AG04449 (cell line): ENCODE data around the gene TCL1A.

Source experiments
- CTCF ChIA-PET: fragments of 350-600 bp; formaldehyde crosslinking; extraction: SDS; loops from one replicate; lab custom pipeline; 2021; ENCODE audit warnings: antibody characterized with exemption; lab: Yijun Ruan, JAX
- POLR2A ChIA-PET: fragments of 400-600, 350-600 bp; formaldehyde crosslinking; extraction: SDS; loops from one replicate; lab custom pipeline; 2020; ENCODE audit warnings: antibody characterized with exemption, inconsistent platforms; lab: Yijun Ruan, JAX
- DNase-seq: peaks from one replicate; pipeline ENCODE4 v3.0.0-alpha.2; 2010; ENCODE audit warnings: low read depth, low spot score
- H3K4me3 ChIP-seq: 2 replicates; pipeline ENCODE4 v1.5.1; 2011; ENCODE audit warnings: low read depth, mild to moderate bottlenecking, control low read depth, low read length
- CTCF ChIP-seq: IDR thresholded peaks from one replicate; pipeline ENCODE4 v1.5.1; 2011; ENCODE audit warnings: mild to moderate bottlenecking, moderate library complexity, low read length, control low read depth, inconsistent platforms; ENCODE audit not compliant: insufficient read depth; ENCODE audit errors: missing control alignments

TCL1A gene

DNA sequence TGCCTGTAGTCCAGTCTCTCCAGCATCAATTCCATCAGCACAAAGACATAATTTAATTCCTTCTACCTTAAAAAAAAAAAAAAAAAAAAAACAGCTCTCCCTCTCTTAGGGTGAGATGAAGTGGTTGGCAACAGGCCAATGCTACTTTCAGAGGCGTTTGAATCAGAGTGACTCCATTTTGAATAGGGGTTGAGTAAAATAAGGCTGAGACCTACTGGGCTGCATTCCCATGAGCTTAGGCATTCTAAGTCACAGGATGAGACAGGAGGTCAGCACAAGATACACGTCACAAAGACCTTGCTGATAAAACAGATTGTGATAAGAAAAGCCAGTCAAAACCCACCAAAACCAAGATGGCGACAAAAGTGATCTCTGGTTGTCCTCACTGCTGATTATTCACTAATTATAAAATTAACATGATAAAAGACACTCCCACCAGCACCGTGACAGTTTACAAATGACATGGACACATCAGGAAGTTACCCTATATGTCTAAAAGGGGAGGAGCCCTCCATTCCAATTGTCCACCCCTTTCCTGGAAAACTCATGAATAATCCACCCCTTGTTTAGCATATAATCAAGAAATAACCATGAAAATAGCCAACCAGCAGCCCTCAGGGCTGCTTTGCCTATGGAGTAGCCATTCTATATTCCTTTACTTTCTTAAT, 34.6 kb downstream of the TCL1A start:
- DNase-seq, result no peak
- CTCF ChIA-PET, result no interaction called here

DNA sequence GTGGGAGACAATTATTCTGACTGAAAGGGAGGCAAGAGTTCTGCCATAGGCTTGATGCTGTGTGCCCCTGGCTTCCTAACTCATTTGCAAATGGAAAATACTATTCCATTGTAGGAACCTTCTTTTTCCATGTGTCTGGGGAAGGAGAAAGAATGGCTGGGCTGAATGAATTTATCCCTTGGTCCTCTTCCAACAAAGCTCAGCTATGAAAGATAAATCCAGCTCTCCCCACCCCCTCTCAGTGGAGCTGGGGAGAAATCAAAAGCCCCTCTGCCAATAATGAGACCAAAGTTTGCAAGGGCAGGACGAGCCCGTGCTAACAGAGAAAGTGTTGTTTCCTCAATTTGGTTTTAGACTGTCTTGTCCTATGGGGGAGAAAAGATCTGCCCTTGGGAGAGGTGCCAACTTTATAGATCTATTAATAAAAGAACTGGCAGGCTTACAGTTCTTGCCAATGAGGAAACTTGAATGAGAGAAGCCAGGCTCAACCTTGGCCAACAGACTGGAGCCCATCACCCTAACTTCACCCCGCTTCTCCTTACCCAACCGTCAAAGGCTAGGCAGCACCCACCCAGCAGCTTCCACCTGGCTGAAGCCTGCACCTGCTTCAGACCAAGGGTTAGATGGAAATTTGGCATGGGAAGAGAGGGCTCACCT, 36.6 kb downstream of the TCL1A start:
- no peak for DNase-seq
- no peak for TF ChIP-seq CTCF
- H3K4me3 ChIP-seq, result no peak overlapping the region
- CTCF ChIA-PET, result no interaction called here
- POLR2A ChIA-PET, result no interaction called here

More for the DNA sequence above, 34.6 kb downstream of the TCL1A start:
- H3K4me3 ChIP-seq, result no peak overlapping the region
- no peak for TF ChIP-seq CTCF
- POLR2A ChIA-PET, result no interaction called here

- POLR2A ChIA-PET, result no interaction called here
- no peak for TF ChIP-seq CTCF
- CTCF ChIA-PET, result no interaction called here
- no peak overlapping the region for H3K4me3 ChIP-seq
- DNase-seq, result no peak
Measured at GRCh38 chr14:95675486-95675885, 38.4 kb downstream of the TCL1A start.

GRCh38 chr14:95674613-95675012, 39.3 kb downstream of the TCL1A start:
- POLR2A ChIA-PET, result interaction anchor here (0.6 kb wide), 1 partner anchor 176 kb away, joined by 4 read pairs; no protein-coding TSS in a partner anchor
- H3K4me3 ChIP-seq, result no peak overlapping the region
- no peak for TF ChIP-seq CTCF
- CTCF ChIA-PET, result interaction anchor here (0.7 kb wide), 1 partner anchor 162 kb away, joined by 3 read pairs; no protein-coding TSS in a partner anchor
- no peak for DNase-seq

DNA sequence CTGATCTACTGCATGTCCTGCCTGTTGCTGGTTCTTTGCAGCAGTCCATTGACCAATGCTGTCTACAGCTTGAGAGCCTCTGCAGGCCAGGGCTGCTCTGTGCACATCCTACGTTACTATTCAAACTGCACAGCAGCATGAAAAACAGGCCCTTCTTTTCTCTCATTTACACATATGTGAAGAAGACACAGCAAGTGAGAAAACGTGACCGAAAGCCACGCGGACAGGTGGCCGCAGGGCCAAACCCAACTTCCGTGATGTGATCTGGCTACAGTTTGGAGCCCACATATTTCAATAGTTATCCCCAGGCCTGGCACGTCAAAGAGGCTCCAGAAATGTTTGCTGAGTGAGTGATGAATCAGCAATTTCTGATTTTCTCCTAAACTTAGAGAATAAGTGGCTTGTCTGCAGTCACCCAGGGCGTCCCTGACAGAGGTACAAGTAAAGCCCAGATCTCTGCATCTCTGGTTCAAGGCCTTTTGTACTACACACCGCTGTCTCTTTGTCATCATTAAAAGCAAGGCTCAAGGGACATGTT, 45.6 kb downstream of the TCL1A start:
- no peak overlapping the region for H3K4me3 ChIP-seq
- CTCF ChIA-PET, result no interaction called here
- DNase-seq, result no peak
- TF ChIP-seq CTCF, result no peak
- POLR2A ChIA-PET, result no interaction called here

DNA sequence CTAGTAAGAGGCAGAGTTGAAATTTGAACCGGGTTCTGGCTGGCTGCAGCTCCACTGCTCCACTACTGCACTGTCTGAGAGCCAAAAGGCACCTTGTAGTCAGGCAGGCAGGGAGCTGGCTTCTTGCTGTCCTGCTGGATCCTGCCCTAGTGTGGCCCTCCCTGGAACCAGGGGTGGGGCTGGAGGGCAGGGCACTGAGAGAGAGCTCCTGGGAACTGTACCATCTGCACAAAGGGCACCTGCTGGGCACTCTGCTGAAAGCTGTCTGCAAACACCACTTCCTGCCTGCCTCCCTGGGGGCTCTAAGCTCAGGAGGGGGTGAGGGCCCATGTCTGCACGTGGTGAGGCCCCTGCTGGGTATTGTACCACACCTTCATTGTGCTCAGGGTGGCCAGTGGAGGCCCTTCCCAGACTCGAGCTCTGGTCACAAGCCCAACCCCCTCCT, 46.7 kb downstream of the TCL1A start:
- H3K4me3 ChIP-seq, result no peak overlapping the region
- no peak for TF ChIP-seq CTCF
- ChIA-PET POLR2A (no interaction called here), CTCF (no interaction called here)
- DNase-seq, result no peak
